ENCODE measurements around the gene LIPG.

DNA sequence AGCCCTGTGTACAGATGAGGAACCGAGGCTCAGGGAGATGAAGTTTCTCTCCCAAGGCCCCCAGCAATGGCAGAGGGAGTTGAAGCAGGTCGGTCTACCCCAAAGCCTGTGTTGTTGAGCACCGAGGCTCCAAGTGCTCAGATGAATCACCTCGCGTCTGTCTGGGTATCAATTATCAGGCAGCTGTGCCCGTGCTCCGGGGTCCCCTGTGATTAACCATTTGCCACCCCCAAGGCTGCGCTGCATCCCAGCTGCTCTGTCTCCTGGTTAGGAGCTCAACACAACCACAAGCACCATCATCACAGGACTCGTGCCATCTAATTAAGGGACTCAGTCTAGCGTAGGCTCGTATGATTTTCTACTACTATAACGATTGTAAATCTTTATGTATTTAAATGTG lies 27.1 kb downstream of the LIPG start:
- TF ChIP-seq EZH2 (IDR thresholded peaks at IDR 0.05; ENCODE audit: borderline replicate concordance, insufficient read depth, low read length, poor library complexity, severe bottlenecking) (no peak), RAD21 (conservative IDR thresholded peaks at IDR 0.05) (no peak), POLR2AphosphoS5 (IDR thresholded peaks at IDR 0.05) (no peak), EP300 (conservative IDR thresholded peaks at IDR 0.05; ENCODE audit: poor library complexity, severe bottlenecking) (no peak), SMC3 (conservative IDR thresholded peaks at IDR 0.05; ENCODE audit: poor library complexity) (no peak), TAF1 (IDR thresholded peaks at IDR 0.05; ENCODE audit: low read depth) (no peak), MXI1 (conservative IDR thresholded peaks at IDR 0.05; ENCODE audit: poor library complexity, severe bottlenecking) (no peak)
- TF ChIP-seq, protein P1, sequence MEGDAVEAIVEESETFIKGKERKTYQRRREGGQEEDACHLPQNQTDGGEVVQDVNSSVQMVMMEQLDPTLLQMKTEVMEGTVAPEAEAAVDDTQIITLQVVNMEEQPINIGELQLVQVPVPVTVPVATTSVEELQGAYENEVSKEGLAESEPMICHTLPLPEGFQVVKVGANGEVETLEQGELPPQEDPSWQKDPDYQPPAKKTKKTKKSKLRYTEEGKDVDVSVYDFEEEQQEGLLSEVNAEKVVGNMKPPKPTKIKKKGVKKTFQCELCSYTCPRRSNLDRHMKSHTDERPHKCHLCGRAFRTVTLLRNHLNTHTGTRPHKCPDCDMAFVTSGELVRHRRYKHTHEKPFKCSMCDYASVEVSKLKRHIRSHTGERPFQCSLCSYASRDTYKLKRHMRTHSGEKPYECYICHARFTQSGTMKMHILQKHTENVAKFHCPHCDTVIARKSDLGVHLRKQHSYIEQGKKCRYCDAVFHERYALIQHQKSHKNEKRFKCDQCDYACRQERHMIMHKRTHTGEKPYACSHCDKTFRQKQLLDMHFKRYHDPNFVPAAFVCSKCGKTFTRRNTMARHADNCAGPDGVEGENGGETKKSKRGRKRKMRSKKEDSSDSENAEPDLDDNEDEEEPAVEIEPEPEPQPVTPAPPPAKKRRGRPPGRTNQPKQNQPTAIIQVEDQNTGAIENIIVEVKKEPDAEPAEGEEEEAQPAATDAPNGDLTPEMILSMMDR (IDR thresholded peaks at IDR 0.05; ENCODE audit: poor library complexity, severe bottlenecking) = no peak
- TF ChIP-seq, protein P2, sequence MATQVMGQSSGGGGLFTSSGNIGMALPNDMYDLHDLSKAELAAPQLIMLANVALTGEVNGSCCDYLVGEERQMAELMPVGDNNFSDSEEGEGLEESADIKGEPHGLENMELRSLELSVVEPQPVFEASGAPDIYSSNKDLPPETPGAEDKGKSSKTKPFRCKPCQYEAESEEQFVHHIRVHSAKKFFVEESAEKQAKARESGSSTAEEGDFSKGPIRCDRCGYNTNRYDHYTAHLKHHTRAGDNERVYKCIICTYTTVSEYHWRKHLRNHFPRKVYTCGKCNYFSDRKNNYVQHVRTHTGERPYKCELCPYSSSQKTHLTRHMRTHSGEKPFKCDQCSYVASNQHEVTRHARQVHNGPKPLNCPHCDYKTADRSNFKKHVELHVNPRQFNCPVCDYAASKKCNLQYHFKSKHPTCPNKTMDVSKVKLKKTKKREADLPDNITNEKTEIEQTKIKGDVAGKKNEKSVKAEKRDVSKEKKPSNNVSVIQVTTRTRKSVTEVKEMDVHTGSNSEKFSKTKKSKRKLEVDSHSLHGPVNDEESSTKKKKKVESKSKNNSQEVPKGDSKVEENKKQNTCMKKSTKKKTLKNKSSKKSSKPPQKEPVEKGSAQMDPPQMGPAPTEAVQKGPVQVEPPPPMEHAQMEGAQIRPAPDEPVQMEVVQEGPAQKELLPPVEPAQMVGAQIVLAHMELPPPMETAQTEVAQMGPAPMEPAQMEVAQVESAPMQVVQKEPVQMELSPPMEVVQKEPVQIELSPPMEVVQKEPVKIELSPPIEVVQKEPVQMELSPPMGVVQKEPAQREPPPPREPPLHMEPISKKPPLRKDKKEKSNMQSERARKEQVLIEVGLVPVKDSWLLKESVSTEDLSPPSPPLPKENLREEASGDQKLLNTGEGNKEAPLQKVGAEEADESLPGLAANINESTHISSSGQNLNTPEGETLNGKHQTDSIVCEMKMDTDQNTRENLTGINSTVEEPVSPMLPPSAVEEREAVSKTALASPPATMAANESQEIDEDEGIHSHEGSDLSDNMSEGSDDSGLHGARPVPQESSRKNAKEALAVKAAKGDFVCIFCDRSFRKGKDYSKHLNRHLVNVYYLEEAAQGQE (IDR thresholded peaks at IDR 0.05; ENCODE audit: borderline replicate concordance) = no peak
